Neural cell (in vitro differentiated cells): ENCODE data around the gene TCF4. TPM values are rescaled to one million over a fixed set of nuclear protein-coding genes. Genes with fewer than 3 reads are reported as not detected.

ENCODE experiments used
- H2AFZ ChIP-seq: fragments of 200-600, 300-800 bp; sonication (generic), shearing (Covaris generic); 2 replicates; pipeline ENCODE4 v1.6.0; 2014; ENCODE audit warnings: low read depth, mild to moderate bottlenecking, antibody characterized with exemption, low read length, moderate library complexity
- H3F3A ChIP-seq: fragments of 200-600 bp; shearing (Covaris generic); 2 replicates; pipeline ENCODE4 v1.6.1; 2016; ENCODE audit warnings: mild to moderate bottlenecking, moderate library complexity, mixed read lengths, antibody characterized with exemption, low read length; ENCODE audit not compliant: insufficient read depth, poor library complexity, severe bottlenecking
- H3K27ac ChIP-seq: fragments of 200-600, 300-800 bp; sonication (generic), shearing (Covaris generic); 2 replicates; pipeline ENCODE4 v1.5.1; 2014; ENCODE audit warnings: mild to moderate bottlenecking, low read length, moderate library complexity
- H3K27me3 ChIP-seq: fragments of 300-800, 200-600 bp; sonication (generic), shearing (Covaris generic); 2 replicates; pipeline ENCODE4 v1.6.0; 2014; ENCODE audit warnings: mild to moderate bottlenecking, low read depth, low read length, moderate library complexity; ENCODE audit not compliant: insufficient read depth
- H3K36me3 ChIP-seq: fragments of 300-800, 200-600 bp; sonication (generic), shearing (Covaris generic); 2 replicates; pipeline ENCODE4 v1.5.1; 2014; ENCODE audit warnings: mild to moderate bottlenecking, antibody characterized with exemption, low read length, moderate library complexity; ENCODE audit not compliant: insufficient read depth
- H3K4me2 ChIP-seq: fragments of 300-800, 200-600 bp; sonication (generic), shearing (Covaris generic); 2 replicates; pipeline ENCODE4 v1.6.0; 2014; ENCODE audit warnings: mild to moderate bottlenecking, low read length
- H3K4me3 ChIP-seq: fragments of 300-800, 200-600 bp; sonication (generic), shearing (Covaris generic); 2 replicates; pipeline ENCODE4 v1.5.1; 2014; ENCODE audit warnings: mild to moderate bottlenecking, low read length, moderate library complexity
- H3K79me2 ChIP-seq: fragments of 200-600 bp; shearing (Covaris generic); replicated peaks from 2 replicates; pipeline ENCODE4 v1.6.0; 2014; ENCODE audit warnings: mild to moderate bottlenecking, low read length, moderate library complexity; ENCODE audit not compliant: insufficient read depth
- H3K9ac ChIP-seq: fragments of 300-800, 200-600 bp; sonication (generic), shearing (Covaris generic); 2 replicates; pipeline ENCODE4 v1.6.1; 2016; ENCODE audit warnings: mild to moderate bottlenecking, low read length, mixed read lengths
- H3K9me2 ChIP-seq: fragments of 200-600 bp; shearing (Covaris generic); 2 replicates; pipeline ENCODE4 v1.6.1; 2016; ENCODE audit warnings: mild to moderate bottlenecking, low read length, mixed read lengths; ENCODE audit not compliant: insufficient read depth
- H3K9me3 ChIP-seq: fragments of 200-600, 300-800 bp; sonication (generic), shearing (Covaris generic); 2 replicates; pipeline ENCODE4 v1.6.1; 2016; ENCODE audit warnings: mild to moderate bottlenecking, mixed run types, low read length, moderate library complexity, mixed read lengths
- H4K20me1 ChIP-seq: fragments of 200-600 bp; shearing (Covaris generic); 2 replicates; pipeline ENCODE4 v1.6.1; 2016; ENCODE audit warnings: mild to moderate bottlenecking, mixed run types; ENCODE audit not compliant: insufficient read depth
- EP300 ChIP-seq: fragments of 450-650 bp; conservative IDR thresholded peaks from 2 replicates; pipeline ENCODE4 v1.6.1; 2014; ENCODE audit warnings: antibody characterized with exemption, mild to moderate bottlenecking, moderate library complexity; ENCODE audit not compliant: poor library complexity, severe bottlenecking
- EZH2 ChIP-seq: fragments of 200-600, 300-800 bp; shearing (Covaris generic), sonication (generic); IDR thresholded peaks from 2 replicates; pipeline ENCODE4 v1.6.1; 2014; ENCODE audit warnings: antibody characterized with exemption, low read length, borderline replicate concordance, mild to moderate bottlenecking; ENCODE audit not compliant: insufficient read depth, poor library complexity, severe bottlenecking
- MXI1 ChIP-seq: fragments of 450-650 bp; conservative IDR thresholded peaks from 2 replicates; pipeline ENCODE4 v1.6.1; 2014; ENCODE audit warnings: antibody characterized with exemption, mild to moderate bottlenecking; ENCODE audit not compliant: poor library complexity, severe bottlenecking
- POLR2AphosphoS5 ChIP-seq: IDR thresholded peaks from 2 replicates; pipeline ENCODE4 v1.6.1; 2012
- RAD21 ChIP-seq: fragments of 450-650 bp; conservative IDR thresholded peaks from 2 replicates; pipeline ENCODE4 v1.6.1; 2014; ENCODE audit warnings: antibody characterized with exemption, mild to moderate bottlenecking, moderate library complexity
- SMC3 ChIP-seq: fragments of 450-650 bp; conservative IDR thresholded peaks from 2 replicates; pipeline ENCODE4 v1.6.1; 2014; ENCODE audit warnings: antibody characterized with exemption, mild to moderate bottlenecking, moderate library complexity; ENCODE audit not compliant: poor library complexity
- TAF1 ChIP-seq: IDR thresholded peaks from 2 replicates; pipeline ENCODE4 v1.6.1; 2012; ENCODE audit warnings: low read depth
- polyA plus RNA-seq: library from polyadenylated mRNA; depleted of rRNA; stranded (reverse); fragments of >200 nt; gene quantifications from 2 replicates; pipeline ENCODE4 v1.2.3, GENCODE V29; 2014
- TF ChIP-seq, protein P1 (sequence below): fragments of 450-650 bp; IDR thresholded peaks from 2 replicates; pipeline ENCODE4 v1.5.1; 2014; ENCODE audit warnings: antibody characterized with exemption, mild to moderate bottlenecking, moderate library complexity; ENCODE audit not compliant: poor library complexity, severe bottlenecking
- TF ChIP-seq, protein P2 (sequence below): IDR thresholded peaks from 2 replicates; pipeline ENCODE4 v1.6.1; 2012; ENCODE audit warnings: borderline replicate concordance

The TCF4 gene
- polyA plus RNA-seq, 1 donor from 2014 or later, result 7.0 TPM

GRCh38 chr18:55253814-55254213 is 334.2 kb downstream of the TCF4 start:
- no peaks in the 10 kb centered on the region for H3F3A ChIP-seq
- no peak overlapping the region for H3K9ac ChIP-seq
- no peaks in the 10 kb centered on the region for H4K20me1 ChIP-seq
- H3K27me3 ChIP-seq, result no peaks in the 10 kb centered on the region
- H3K4me3 ChIP-seq, result no peak overlapping the region
- no peak overlapping the region for H2AFZ ChIP-seq
- H3K4me2 ChIP-seq, result no peak overlapping the region
- H3K27ac ChIP-seq, result no peak overlapping the region
- no peaks in the 10 kb centered on the region for H3K9me3 ChIP-seq
- H3K9me2 ChIP-seq, result no peaks in the 10 kb centered on the region
- H3K79me2 ChIP-seq, result no peaks in the 10 kb centered on the region
- TF ChIP-seq POLR2AphosphoS5, result no peak
- TF ChIP-seq SMC3, result no peak
- TF ChIP-seq EP300, result no peak
- TF ChIP-seq RAD21, result no peak
- TF ChIP-seq, protein P1, sequence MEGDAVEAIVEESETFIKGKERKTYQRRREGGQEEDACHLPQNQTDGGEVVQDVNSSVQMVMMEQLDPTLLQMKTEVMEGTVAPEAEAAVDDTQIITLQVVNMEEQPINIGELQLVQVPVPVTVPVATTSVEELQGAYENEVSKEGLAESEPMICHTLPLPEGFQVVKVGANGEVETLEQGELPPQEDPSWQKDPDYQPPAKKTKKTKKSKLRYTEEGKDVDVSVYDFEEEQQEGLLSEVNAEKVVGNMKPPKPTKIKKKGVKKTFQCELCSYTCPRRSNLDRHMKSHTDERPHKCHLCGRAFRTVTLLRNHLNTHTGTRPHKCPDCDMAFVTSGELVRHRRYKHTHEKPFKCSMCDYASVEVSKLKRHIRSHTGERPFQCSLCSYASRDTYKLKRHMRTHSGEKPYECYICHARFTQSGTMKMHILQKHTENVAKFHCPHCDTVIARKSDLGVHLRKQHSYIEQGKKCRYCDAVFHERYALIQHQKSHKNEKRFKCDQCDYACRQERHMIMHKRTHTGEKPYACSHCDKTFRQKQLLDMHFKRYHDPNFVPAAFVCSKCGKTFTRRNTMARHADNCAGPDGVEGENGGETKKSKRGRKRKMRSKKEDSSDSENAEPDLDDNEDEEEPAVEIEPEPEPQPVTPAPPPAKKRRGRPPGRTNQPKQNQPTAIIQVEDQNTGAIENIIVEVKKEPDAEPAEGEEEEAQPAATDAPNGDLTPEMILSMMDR, result no peak
- TF ChIP-seq, protein P2, sequence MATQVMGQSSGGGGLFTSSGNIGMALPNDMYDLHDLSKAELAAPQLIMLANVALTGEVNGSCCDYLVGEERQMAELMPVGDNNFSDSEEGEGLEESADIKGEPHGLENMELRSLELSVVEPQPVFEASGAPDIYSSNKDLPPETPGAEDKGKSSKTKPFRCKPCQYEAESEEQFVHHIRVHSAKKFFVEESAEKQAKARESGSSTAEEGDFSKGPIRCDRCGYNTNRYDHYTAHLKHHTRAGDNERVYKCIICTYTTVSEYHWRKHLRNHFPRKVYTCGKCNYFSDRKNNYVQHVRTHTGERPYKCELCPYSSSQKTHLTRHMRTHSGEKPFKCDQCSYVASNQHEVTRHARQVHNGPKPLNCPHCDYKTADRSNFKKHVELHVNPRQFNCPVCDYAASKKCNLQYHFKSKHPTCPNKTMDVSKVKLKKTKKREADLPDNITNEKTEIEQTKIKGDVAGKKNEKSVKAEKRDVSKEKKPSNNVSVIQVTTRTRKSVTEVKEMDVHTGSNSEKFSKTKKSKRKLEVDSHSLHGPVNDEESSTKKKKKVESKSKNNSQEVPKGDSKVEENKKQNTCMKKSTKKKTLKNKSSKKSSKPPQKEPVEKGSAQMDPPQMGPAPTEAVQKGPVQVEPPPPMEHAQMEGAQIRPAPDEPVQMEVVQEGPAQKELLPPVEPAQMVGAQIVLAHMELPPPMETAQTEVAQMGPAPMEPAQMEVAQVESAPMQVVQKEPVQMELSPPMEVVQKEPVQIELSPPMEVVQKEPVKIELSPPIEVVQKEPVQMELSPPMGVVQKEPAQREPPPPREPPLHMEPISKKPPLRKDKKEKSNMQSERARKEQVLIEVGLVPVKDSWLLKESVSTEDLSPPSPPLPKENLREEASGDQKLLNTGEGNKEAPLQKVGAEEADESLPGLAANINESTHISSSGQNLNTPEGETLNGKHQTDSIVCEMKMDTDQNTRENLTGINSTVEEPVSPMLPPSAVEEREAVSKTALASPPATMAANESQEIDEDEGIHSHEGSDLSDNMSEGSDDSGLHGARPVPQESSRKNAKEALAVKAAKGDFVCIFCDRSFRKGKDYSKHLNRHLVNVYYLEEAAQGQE, result no peak
- TF ChIP-seq TAF1, result no peak
- no peak for TF ChIP-seq MXI1
- TF ChIP-seq EZH2, result no peak
- H3K36me3 ChIP-seq, result no peaks in the 10 kb centered on the region

DNA sequence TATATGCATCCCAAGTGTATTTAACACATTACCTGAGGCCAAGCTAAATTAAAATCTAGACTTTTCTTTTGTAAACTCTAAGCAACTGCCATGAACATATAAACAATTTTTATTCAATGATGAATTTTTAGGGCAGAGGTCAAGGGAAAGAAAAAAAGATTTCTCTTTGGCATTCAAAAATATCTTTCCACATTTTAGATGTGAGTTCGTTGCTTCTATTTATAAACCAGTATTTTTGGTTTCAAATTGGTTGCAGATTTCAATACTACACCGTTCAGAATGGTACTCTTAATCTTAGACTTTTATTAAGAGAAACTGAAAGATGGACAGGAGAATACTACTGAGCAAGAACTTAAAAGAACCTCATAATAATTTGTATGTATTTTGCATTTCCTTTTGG is 335.1 kb downstream of the TCF4 start:
- Histone ChIP-seq H3K36me3 (no peaks in the 10 kb centered on the region), H2AFZ (no peak overlapping the region), H3F3A (no peaks in the 10 kb centered on the region), H3K27me3 (no peaks in the 10 kb centered on the region), H3K9me3 (no peaks in the 10 kb centered on the region), H3K9me2 (no peaks in the 10 kb centered on the region), H4K20me1 (no peaks in the 10 kb centered on the region), H3K4me3 (no peak overlapping the region), H3K9ac (no peak overlapping the region), H3K4me2 (no peak overlapping the region), H3K27ac (no peak overlapping the region), H3K79me2 (no peaks in the 10 kb centered on the region)
- TF ChIP-seq TAF1 (no peak), MXI1 (no peak), EZH2 (no peak), EP300 (no peak), RAD21 (no peak), POLR2AphosphoS5 (no peak), SMC3 (no peak)
- TF ChIP-seq, protein P1, result no peak
- TF ChIP-seq, protein P2, result no peak
